Activated CD4-positive, alpha-beta memory T cell treated with anti-CD3 and anti-CD28 coated beads, Interleukin-2, amount 10 ng/mL, durations not matched to agents 7 days and 5 days (primary cell): ENCODE data around the gene DCST1. TPM values are rescaled to one million over a fixed set of nuclear protein-coding genes. Genes with fewer than 3 reads are reported as not detected.

Source experiments
- CTCF ChIA-PET: fragments of 350-600 bp; sonication (Branson Sonifier 250); formaldehyde crosslinking; loops from one replicate; lab custom pipeline; 2021; ENCODE audit warnings: antibody characterized with exemption, inconsistent platforms; lab: Charles Lee
- POLR2A ChIA-PET: fragments of 350-600 bp; sonication (Branson Sonifier 250); formaldehyde crosslinking; loops from one replicate; lab custom pipeline; 2021; ENCODE audit warnings: antibody characterized with exemption; lab: Charles Lee
- DNase-seq: peaks from one replicate; pipeline ENCODE4 v3.0.0-alpha.2; 2020
- H3K27ac Mint-ChIP-seq: one replicate; pipeline ENCODE4 v1.8.0; 2021; ENCODE audit warnings: mild to moderate bottlenecking, mixed read lengths
- H3K27me3 Mint-ChIP-seq: one replicate; pipeline ENCODE4 v1.8.0; 2021; ENCODE audit warnings: mixed read lengths
- H3K36me3 Mint-ChIP-seq: one replicate; pipeline ENCODE4 v1.8.0; 2021; ENCODE audit warnings: low read depth, mixed read lengths
- H3K4me1 Mint-ChIP-seq: one replicate; pipeline ENCODE4 v1.8.0; 2021; ENCODE audit warnings: mixed read lengths
- H3K4me3 Mint-ChIP-seq: one replicate; pipeline ENCODE4 v1.8.0; 2021; ENCODE audit warnings: mild to moderate bottlenecking, mixed read lengths
- H3K9me3 Mint-ChIP-seq: one replicate; pipeline ENCODE4 v1.8.0; 2021; ENCODE audit warnings: mixed read lengths
- total RNA-seq, 2 experiments: library from RNA; stranded (reverse); gene quantifications; one replicate each; pipeline ENCODE4 v1.2.3, GENCODE V29; 2021

Gene DCST1
- total RNA-seq, 2 experiments from 2014 or later = not detected

- ChIA-PET POLR2A (no interaction called here), CTCF (no interaction called here)
- no peak for DNase-seq
- no peaks in the 10 kb centered on the region for H3K9me3 Mint-ChIP-seq
- no peak overlapping the region for H3K4me3 Mint-ChIP-seq
- no peaks in the 10 kb centered on the region for H3K36me3 Mint-ChIP-seq
- peaks cover 2% of the 10 kb centered on the region for H3K4me1 Mint-ChIP-seq
- H3K27ac Mint-ChIP-seq = no peak overlapping the region
- H3K27me3 Mint-ChIP-seq = peaks cover 2% of the 10 kb centered on the region
Measured at GRCh38 chr1:155026588-155026987, 7.0 kb upstream of the DCST1 start.

GRCh38 chr1:155029513-155030242, 3.9 kb upstream of the DCST1 start:
- Mint-ChIP-seq H3K4me1 (no peaks in the 10 kb centered on the region), H3K27ac (no peak overlapping the region), H3K9me3 (no peaks in the 10 kb centered on the region), H3K4me3 (no peak overlapping the region), H3K36me3 (no peaks in the 10 kb centered on the region), H3K27me3 (peaks cover 2% of the 10 kb centered on the region)
- DNase-seq = no peak
- ChIA-PET POLR2A (interaction anchor here (0.6 kb wide), 1 partner anchor 9 kb away, joined by 3 read pairs; no protein-coding TSS in a partner anchor), CTCF (no interaction called here)

- no peaks in the 10 kb centered on the region for H3K36me3 Mint-ChIP-seq
- no peak overlapping the region for H3K4me3 Mint-ChIP-seq
- ChIA-PET POLR2A (no interaction called here), CTCF (interaction anchor here (1.1 kb wide), 1 partner anchor 11 kb away, joined by 3 read pairs; no protein-coding TSS in a partner anchor)
- no peak overlapping the region for H3K27ac Mint-ChIP-seq
- H3K27me3 Mint-ChIP-seq = peaks cover 2% of the 10 kb centered on the region
- H3K9me3 Mint-ChIP-seq = no peaks in the 10 kb centered on the region
- DNase-seq = no peak
- H3K4me1 Mint-ChIP-seq = no peaks in the 10 kb centered on the region
Measured at GRCh38 chr1:155030243-155030795, 3.3 kb upstream of the DCST1 start.

GRCh38 chr1:155030899-155031298, 2.7 kb upstream of the DCST1 start:
- Mint-ChIP-seq H3K27me3 (peaks cover 2% of the 10 kb centered on the region), H3K4me1 (no peaks in the 10 kb centered on the region), H3K9me3 (no peaks in the 10 kb centered on the region), H3K27ac (no peak overlapping the region), H3K36me3 (no peaks in the 10 kb centered on the region), H3K4me3 (no peak overlapping the region)
- CTCF ChIA-PET = interaction anchor here (1.1 kb wide), 1 partner anchor 12 kb away, joined by 3 read pairs; no protein-coding TSS in a partner anchor
- no peak for DNase-seq
- POLR2A ChIA-PET = no interaction called here

GRCh38 chr1:155032886-155033285, 738 bp upstream of the DCST1 start:
- ChIA-PET CTCF (interaction anchor here (0.8 kb wide), 1 partner anchor 59 kb away, joined by 3 read pairs; no protein-coding TSS in a partner anchor), POLR2A (no interaction called here)
- DNase-seq = no peak
- Mint-ChIP-seq H3K27ac (no peak overlapping the region), H3K27me3 (peaks cover 5% of the 10 kb centered on the region), H3K9me3 (no peaks in the 10 kb centered on the region), H3K36me3 (no peaks in the 10 kb centered on the region), H3K4me1 (no peaks in the 10 kb centered on the region), H3K4me3 (no peak overlapping the region)

GRCh38 chr1:155034318-155035208, 939 bp downstream of the DCST1 start:
- no peak for DNase-seq
- H3K27ac Mint-ChIP-seq = no peak overlapping the region
- no peaks in the 10 kb centered on the region for H3K36me3 Mint-ChIP-seq
- peaks cover 11% of the 10 kb centered on the region for H3K27me3 Mint-ChIP-seq
- peaks cover 7% of the 10 kb centered on the region for H3K4me1 Mint-ChIP-seq
- no peak overlapping the region for H3K4me3 Mint-ChIP-seq
- ChIA-PET POLR2A (no interaction called here), CTCF (interaction anchor here (1.1 to 1.4 kb wide), 2 partner anchors 16 to 138 kb away, joined by 3 to 4 read pairs; partner anchors contain the start of genes ADAM15 and KRTCAP2)
- H3K9me3 Mint-ChIP-seq = no peaks in the 10 kb centered on the region

- H3K9me3 Mint-ChIP-seq = no peaks in the 10 kb centered on the region
- H3K36me3 Mint-ChIP-seq = no peaks in the 10 kb centered on the region
- ChIA-PET CTCF (interaction anchor here (1.4 kb wide), 1 partner anchor 15 kb away, joined by 4 read pairs; the partner anchor contains the start of gene ADAM15), POLR2A (no interaction called here)
- H3K27ac Mint-ChIP-seq = no peak overlapping the region
- H3K27me3 Mint-ChIP-seq = peaks cover 14% of the 10 kb centered on the region
- peaks cover 7% of the 10 kb centered on the region for H3K4me1 Mint-ChIP-seq
- DNase-seq = no peak
- H3K4me3 Mint-ChIP-seq = no peak overlapping the region
Measured at GRCh38 chr1:155035936-155036335, 2.3 kb downstream of the DCST1 start.

GRCh38 chr1:155037043-155037442, 3.4 kb downstream of the DCST1 start:
- Mint-ChIP-seq H3K4me1 (peaks cover 7% of the 10 kb centered on the region), H3K27me3 (peaks cover 14% of the 10 kb centered on the region), H3K4me3 (no peak overlapping the region), H3K27ac (no peak overlapping the region), H3K9me3 (no peaks in the 10 kb centered on the region), H3K36me3 (no peaks in the 10 kb centered on the region)
- POLR2A ChIA-PET = no interaction called here
- no peak for DNase-seq
- CTCF ChIA-PET = interaction anchor here (1.3 to 12.9 kb wide), 2 partner anchors 14 to 21 kb away, joined by 3 to 107 read pairs; partner anchors contain the start of gene ADAM15

- DNase-seq = no peak
- H3K27me3 Mint-ChIP-seq = peaks cover 14% of the 10 kb centered on the region
- CTCF ChIA-PET = interaction anchor here (0.7 to 12.9 kb wide), 4 partner anchors 13 to 20 kb away, joined by 3 to 107 read pairs (median 4); partner anchors contain the start of gene ADAM15
- H3K36me3 Mint-ChIP-seq = no peaks in the 10 kb centered on the region
- POLR2A ChIA-PET = interaction anchor here (1.1 kb wide), 1 partner anchor 22 kb away, joined by 3 read pairs; no protein-coding TSS in a partner anchor
- H3K4me1 Mint-ChIP-seq = peaks cover 7% of the 10 kb centered on the region
- H3K9me3 Mint-ChIP-seq = no peaks in the 10 kb centered on the region
- H3K4me3 Mint-ChIP-seq = no peak overlapping the region
- H3K27ac Mint-ChIP-seq = no peak overlapping the region
Measured at GRCh38 chr1:155037851-155038441, 4.3 kb downstream of the DCST1 start.

- H3K9me3 Mint-ChIP-seq = no peaks in the 10 kb centered on the region
- no peak for DNase-seq
- CTCF ChIA-PET = interaction anchor here (0.7 to 12.9 kb wide), 3 partner anchors 12 to 21 kb away, joined by 3 to 107 read pairs (median 5); partner anchors contain the start of gene ADAM15
- no peak overlapping the region for H3K27ac Mint-ChIP-seq
- H3K4me3 Mint-ChIP-seq = no peak overlapping the region
- peaks cover 8% of the 10 kb centered on the region for H3K4me1 Mint-ChIP-seq
- H3K27me3 Mint-ChIP-seq = peaks cover 14% of the 10 kb centered on the region
- no peaks in the 10 kb centered on the region for H3K36me3 Mint-ChIP-seq
- POLR2A ChIA-PET = interaction anchor here (0.9 to 1.1 kb wide), 2 partner anchors 9 to 22 kb away, joined by 3 read pairs; no protein-coding TSS in a partner anchor
Measured at GRCh38 chr1:155038602-155039307, 5.1 kb downstream of the DCST1 start.

- DNase-seq = no peak
- POLR2A ChIA-PET = interaction anchor here (0.9 to 1.1 kb wide), 2 partner anchors 10 to 23 kb away, joined by 3 read pairs; no protein-coding TSS in a partner anchor
- H3K4me1 Mint-ChIP-seq = peaks cover 10% of the 10 kb centered on the region
- no peak overlapping the region for H3K27ac Mint-ChIP-seq
- peaks cover 14% of the 10 kb centered on the region for H3K27me3 Mint-ChIP-seq
- no peaks in the 10 kb centered on the region for H3K9me3 Mint-ChIP-seq
- H3K4me3 Mint-ChIP-seq = no peak overlapping the region
- H3K36me3 Mint-ChIP-seq = no peaks in the 10 kb centered on the region
- CTCF ChIA-PET = interaction anchor here (0.7 to 12.9 kb wide), 3 partner anchors 12 to 21 kb away, joined by 5 to 107 read pairs (median 5); partner anchors contain the start of gene ADAM15
Measured at GRCh38 chr1:155039308-155039669, 5.7 kb downstream of the DCST1 start.
